GM10266 (cell line): ENCODE results near the gene RDH16.

Experiments used
- DNase-seq: peaks from one replicate; pipeline ENCODE4 v3.0.0; 2012; ENCODE audit errors: extremely low spot score
- TF ChIP-seq, protein P1 (sequence below): IDR thresholded peaks from 2 replicates; pipeline ENCODE4 v1.5.1; 2012; ENCODE audit warnings: mild to moderate bottlenecking, low read depth; ENCODE audit not compliant: control insufficient read depth, insufficient read depth; ENCODE audit errors: missing control alignments

RDH16 gene

GRCh38 chr12:56905852-56906251 lies 51.6 kb downstream of the RDH16 start:
- TF ChIP-seq, protein P1, sequence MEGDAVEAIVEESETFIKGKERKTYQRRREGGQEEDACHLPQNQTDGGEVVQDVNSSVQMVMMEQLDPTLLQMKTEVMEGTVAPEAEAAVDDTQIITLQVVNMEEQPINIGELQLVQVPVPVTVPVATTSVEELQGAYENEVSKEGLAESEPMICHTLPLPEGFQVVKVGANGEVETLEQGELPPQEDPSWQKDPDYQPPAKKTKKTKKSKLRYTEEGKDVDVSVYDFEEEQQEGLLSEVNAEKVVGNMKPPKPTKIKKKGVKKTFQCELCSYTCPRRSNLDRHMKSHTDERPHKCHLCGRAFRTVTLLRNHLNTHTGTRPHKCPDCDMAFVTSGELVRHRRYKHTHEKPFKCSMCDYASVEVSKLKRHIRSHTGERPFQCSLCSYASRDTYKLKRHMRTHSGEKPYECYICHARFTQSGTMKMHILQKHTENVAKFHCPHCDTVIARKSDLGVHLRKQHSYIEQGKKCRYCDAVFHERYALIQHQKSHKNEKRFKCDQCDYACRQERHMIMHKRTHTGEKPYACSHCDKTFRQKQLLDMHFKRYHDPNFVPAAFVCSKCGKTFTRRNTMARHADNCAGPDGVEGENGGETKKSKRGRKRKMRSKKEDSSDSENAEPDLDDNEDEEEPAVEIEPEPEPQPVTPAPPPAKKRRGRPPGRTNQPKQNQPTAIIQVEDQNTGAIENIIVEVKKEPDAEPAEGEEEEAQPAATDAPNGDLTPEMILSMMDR, result no peak
- no peak for DNase-seq

DNA sequence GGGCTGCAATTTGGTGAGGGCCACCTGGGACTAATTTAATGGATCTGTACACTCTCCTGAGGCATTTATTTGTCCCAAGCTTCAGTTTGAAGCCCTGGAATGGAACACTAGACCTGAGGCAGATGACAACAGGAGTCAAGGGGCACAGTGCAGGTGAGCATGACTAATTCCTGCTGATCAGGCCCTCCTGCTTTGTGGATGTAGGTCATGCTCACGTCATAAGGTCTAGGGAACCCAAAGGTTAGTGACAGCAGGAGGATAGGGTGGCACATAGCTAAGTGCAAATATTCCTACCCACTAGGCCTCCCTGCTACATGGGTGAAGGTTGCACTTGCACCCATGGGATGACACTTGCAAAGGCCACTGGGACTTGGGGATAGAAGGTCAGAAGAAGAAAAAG lies 54.0 kb downstream of the RDH16 start:
- no peak for DNase-seq
- TF ChIP-seq, protein P1, result no peak
